Glomerular visceral epithelial cell (primary cell): Measurements from ENCODE around the gene ZFYVE21.
"Not testable (repeated sequence)": the region's sequence is repeated elsewhere in the genome, so short reads cannot be mapped to it uniquely, and the experiment has no call there.

Experiments
- DNase-seq: peaks from one replicate; pipeline ENCODE4 v3.0.0-alpha.2; 2016; ENCODE audit errors: extremely low spot score

The ZFYVE21 gene

DNA sequence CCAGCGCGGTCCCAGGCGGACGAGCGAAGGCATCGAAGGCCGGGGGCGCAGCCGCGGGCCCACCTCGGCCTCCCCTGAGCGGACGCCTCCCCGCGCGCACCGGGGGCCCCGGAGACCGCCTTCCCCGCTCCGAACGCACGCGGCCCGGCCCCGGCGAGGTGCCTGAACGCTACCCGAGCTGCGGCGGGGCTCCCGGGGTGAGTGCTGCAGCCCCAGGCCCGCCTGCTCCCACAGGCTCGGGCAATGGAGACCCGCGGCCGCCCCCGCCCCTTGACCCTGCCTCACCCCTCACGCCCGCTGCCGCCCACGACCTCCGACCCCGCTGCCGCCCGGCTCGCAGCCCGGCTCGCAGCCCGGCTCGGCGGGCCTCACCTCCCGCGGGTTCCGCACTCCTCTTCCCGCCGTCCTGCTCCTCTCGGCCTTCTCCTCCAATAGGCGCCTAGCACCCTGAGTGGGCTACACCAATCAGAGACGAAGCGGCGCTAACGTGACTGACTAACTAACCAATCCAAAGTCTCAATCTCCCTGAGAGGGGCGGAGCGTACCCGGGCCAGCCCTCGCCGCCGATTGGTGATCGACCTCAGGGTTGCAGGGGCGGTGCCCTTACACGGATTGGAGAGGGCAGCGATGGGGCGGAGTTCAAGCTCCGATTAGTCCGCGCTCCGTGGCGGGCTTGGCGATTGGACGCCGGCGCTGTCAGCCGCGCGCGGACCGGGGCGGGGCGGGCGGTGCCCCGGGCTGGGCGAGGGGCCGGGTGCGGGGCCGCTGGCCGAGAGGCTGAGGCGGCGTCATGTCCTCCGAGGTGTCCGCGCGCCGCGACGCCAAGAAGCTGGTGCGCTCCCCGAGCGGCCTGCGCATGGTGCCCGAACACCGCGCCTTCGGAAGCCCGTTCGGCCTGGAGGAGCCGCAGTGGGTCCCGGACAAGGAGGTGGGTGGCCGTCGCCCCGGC is at the start of gene ZFYVE21, which contains the start of gene XRCC3:
TSS of gene ZFYVE21 (plus strand) at position 759 of the 949 bp plus-strand sequence. CDS start at position 791, 32 bp downstream.
TSS of gene XRCC3 (minus strand) at position 400 of the 949 bp plus-strand sequence. CDS start 4,364 bp downstream, outside the sequence.
- peak; percentile 99 for DNase-seq

DNA sequence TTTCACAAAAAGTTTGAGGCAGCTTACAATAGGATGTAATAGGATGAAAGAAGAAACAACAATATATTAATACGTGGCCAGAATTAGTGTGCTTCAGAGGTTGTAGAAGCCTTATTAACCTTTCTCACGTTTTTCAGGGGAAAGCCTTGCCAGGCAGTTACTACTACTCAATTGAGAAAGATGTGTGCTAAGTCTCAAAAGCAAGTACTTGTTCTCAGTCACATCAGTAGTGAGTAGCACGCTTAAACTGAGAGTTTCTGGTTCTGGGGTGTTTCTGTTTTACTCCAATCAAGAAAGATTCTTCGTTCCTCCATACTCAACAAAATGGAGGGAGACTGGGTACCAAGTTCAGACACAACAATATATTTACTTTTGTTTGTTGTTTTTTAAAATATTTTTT is 47.9 kb upstream of the ZFYVE21 start:
- no peak for DNase-seq

DNA sequence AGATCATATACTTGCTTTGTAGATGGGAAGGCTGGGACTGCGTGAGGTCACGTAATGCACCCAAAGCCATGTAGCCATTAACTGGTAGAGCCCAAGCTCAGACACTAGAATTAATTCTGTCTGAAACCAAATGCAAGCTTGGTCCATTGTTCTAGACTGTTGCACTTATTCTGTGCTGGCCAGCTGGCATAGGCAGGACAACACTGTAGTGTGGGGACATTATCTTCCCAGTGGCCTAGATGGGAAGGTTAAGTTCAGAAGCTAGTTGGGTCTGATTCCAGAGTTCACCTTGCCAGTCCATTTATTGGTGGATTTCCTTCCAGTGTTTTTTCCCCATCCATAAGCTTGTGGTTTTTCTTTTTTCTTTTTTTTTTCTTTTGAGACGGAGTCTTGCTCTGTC is 47.5 kb upstream of the ZFYVE21 start:
- DNase-seq, result no peak

DNA sequence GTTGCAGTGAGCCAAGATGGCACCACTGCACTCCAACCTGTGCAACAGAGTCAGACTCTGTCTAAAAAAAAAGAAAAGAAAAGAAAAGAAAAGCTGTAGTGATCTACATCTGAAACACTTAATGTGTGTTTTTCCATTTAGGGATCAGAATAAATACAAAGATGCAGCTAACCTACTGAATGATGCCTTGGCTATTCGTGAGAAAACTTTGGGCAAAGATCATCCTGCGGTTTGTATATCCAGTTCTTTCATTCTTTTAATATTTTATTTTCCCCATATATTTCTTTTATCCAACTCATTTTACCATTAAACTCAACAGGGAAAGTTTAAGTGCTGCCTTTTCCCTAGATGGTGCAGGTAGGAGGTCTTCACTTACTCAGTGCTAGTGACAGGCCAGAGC is 46.2 kb upstream of the ZFYVE21 start:
- no peak for DNase-seq

DNA sequence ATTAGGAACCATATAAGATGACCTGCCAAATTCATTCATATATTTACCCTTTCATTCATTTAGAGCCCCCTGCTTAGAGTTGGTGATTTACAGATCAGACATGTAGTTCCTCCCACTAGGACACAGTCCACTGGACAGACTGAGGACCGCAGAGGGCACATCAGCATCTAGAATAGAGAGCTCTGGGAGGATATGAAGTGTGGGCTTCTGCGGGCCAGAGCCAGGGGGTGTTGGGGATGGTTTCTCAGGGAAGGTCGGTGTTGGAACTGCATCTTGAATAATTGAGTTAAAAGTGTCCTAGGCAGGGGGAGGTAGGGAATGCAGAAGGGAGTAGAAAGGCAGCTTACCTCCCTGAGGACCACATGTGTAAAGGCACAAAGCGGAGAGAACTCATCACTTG is 43.7 kb upstream of the ZFYVE21 start:
- DNase-seq, result no peak

DNA sequence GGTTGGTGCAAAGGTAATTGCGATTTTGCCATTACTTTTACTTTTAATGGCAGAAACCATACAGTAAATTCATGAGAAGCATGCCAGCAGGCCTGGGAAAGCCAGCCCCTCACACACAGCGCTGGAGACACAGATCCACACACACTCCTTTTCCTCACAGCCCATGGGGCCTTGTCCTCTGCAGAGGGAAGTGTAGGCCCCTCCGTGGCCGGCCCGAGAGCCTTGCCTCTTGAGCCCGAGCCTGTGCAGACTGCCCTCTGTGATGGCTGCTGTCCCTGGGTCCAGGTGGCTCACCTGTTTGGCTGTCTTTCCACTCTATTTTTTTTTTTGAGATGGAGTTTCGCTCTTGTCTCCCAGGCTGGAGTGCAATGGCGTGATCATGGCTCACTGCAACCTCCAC is 39.7 kb upstream of the ZFYVE21 start:
- no peak for DNase-seq

DNA sequence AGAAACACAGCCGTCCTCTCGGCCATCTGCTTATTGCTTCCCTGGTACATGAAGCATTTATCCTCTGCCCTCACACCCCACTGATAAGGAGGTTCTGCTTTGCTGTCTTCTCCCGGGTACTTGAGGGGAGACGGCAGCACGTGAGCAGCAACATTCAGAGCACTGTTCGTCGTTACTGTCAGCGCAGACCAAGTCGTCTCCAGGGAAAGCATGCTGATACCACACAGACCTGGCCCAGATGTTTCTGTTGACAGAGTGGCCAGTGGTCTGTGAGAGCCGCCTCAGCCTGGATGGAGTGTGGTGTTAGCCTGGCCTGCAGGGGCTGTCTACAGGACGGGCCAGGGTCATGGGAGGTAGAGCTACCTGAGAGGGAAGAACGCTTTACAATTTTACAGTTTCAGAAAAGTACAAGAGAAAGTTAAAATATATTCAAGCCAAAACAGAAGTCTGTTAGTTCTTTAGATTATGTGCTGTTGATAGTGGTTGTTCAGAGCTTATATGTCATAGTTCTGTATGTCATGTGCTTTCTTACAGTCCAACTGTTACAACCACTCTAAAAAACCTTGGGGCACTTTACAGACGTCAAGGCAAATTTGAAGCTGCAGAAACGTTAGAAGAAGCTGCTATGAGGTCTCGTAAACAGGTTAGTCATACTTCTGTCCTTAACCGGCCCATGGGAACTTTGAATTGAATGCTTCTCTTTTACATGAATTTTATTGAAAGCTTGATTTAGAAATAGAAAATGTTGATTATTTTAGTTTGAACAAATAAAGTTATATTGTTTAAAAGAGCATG is 38.5 kb upstream of the ZFYVE21 start:
- DNase-seq, result no peak

DNA sequence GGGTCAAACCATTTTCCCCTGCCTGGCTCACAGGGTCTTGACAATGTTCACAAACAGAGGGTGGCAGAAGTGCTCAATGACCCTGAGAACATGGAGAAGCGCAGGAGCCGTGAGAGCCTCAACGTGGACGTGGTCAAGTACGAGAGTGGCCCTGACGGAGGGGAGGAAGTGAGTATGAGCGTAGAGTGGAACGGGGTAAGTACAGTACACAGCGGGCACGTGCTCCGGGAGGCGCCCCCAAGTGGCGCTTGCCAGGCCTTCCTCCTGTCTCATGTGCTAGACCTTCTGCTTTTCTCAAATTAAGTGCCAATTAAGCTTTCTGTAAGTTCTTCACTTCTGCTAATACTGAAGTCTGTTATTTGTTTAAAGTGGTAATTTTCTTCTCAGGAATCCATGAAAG is 36.3 kb upstream of the ZFYVE21 start:
- no peak for DNase-seq

DNA sequence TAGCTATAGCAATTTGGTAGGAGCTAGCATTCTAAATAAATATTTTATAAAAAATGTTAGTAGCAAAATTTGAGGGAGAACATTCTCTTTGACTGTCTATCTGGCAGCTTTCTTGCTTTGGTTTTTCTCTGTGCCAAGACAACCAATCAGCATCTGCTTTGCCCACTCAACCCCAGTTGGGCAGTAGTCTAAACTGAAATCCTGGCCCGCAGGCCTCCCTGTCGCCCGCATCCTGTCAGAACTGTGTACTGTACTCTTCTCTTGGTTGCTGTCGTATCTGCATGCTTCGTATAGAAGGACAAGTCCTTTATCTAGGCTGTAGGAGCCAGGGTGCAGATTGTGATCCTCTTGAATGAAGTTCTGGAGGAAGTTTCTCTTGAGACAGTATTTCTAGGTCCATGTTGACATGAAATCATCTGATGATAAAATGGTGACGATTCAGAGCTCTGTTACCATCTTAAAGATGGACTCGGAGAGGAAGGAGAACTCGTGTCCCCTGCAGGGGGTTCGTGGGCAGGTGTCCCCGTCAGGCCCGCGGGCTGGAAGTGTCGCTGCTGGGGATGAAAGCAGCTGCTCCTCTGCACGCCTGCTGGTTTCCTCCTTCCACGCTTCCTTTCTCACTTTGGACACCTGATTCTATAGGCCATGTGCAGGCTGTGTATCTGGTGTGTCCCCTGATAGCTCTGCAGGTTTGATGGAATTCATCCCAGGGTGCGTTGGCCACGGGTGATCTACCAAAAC is 34.9 kb upstream of the ZFYVE21 start:
- DNase-seq, result no peak

DNA sequence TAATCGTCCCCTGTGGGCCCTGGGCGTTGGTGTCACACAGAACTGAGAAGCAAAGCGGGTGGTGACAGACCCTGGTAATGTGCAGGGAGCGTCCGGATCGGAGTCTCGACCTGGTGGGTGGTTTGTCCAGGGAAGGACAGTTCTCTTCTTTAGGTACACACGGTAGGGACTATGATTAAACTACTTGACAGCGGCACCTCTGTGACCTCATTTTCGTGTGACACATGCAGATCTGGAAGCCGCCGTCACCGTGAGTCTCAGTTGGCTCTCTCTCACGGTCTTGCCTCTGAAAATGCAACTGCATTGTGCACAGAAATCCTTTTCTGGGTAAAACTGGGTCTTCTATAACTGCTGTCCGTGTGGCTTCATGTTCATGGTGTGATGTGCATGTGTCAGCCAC is 32.5 kb upstream of the ZFYVE21 start:
- no peak for DNase-seq

DNA sequence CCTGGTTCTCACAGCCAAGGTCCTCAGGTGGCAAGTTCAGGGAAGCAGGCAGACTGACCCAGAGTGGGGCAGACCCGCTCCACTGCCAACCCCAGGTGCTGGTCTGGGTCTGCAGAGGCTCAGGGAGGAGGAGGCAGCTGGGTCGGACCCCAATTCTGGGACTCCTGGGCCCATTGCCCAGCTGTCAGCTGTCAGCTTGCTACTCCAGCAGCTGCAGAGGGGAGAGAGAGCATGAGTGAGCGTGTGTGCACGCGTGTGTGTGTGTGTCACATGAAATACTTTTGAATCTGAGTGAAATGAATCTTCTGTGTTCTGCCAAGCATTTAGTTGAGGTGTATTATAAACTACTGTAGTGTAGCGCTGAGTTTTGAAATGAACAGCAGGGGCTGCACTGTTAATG is 31.1 kb upstream of the ZFYVE21 start:
- no peak for DNase-seq

DNA sequence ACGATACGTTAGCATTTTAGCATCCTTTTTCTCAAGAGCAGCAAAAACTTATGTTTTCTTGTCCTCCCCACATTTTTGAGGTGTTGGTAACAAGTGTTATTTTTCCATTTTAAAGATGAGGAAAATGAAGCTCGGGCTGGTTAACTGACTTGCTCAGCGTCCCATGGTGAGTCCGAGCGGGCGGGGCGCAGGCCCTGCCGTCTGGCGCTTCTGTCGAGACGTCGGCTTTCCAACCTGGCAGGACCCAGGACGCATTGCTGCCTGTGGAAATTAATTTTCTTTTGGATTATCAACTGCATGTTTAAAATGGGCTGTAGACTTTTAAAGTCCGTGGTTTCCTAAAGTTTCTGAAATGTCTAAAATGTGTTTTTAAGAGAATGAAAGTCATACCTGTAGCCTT is 30.7 kb upstream of the ZFYVE21 start:
- DNase-seq, result no peak

DNA sequence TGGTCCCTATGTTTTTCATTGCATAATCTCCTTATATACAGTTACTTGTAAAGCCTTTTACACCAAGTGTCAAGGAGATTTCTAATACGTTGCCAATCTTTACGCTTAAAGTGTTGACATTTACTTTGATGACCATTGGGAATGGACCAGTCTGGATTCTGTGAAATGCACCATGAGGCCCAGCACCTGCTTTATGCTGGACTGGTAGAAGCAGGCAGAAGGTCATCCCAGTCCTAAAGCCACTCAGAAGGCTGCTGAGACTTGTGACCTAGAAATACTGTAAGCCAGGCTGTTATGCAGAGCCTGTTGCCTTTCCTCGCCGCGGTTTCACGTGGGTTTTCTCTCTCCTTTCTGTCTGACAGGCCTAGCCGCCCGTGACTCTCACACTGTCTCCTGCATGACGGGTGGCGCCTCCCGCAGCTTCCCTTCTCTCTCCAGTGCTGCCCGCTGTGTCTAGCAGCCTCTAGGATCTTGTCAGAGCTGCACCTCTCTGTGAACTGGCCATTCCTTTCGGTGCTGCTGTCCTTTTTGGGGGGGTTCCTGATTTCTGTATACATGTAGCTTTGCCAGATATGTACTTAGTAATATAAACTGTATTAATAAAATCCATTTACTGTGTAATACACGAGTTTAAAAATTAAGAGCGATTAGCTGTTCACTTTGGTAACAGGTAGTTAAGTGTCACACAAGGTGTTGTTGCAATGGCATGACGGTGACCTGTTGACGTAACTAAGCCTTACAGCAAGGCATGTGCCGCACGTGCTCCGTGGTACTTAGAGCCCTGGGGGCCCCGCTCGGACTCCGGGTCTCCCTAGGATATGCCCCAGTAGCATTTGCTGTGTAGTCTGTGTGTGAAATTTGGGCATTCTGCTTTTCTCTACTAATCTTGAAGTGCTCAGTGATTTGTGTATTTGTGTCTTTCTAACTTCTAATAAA is 30.1 kb upstream of the ZFYVE21 start:
- DNase-seq, result no peak

DNA sequence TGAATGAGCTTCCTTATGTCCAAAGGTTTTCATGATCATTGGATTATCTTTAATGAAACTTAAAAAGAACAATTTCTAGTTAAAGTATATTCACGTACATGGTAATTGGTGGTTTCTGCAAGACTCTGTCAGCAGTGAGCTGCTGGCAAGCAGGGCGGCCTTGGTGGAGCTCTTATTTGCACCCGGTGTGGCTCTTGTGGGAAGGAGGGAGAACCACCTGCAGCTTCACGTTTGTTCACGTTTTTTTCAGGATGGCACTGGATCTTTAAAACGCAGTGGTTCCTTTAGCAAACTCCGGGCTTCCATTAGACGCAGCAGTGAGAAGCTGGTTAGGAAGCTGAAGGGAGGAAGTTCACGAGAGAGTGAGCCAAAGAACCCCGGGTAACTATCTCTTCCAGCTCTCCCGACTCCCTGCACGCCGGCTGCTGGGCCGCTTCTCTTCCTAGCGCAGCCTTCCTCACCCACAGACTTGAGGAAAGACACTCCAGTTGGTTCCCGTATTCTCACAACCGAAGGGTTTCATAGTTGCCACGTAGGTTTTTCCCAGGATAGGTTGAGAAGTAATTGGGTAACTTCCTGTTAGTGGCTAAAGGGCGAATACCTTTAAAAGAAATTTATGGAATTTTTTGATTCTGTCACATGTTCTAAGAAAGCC is 28.7 kb upstream of the ZFYVE21 start:
- no peak for DNase-seq

DNA sequence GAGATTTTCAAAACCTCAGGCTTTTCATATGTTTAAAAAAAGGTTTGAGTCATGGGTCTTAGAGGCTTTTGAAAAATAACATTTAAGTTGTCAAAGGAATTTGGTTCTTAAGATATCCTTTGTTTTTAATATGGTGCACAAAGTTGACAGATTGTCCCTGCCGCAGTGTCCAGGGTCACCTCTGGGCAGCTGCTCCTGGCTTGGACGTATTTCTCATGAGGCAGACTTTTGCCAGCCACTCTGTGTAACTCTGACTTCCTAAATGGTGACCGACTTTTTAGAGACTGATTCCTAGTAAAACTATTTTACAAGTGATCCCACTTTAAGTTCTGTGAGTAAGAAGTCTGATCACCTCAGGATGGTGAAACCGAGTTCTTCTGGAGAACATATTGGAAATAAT is 27.9 kb upstream of the ZFYVE21 start:
- no peak for DNase-seq

DNA sequence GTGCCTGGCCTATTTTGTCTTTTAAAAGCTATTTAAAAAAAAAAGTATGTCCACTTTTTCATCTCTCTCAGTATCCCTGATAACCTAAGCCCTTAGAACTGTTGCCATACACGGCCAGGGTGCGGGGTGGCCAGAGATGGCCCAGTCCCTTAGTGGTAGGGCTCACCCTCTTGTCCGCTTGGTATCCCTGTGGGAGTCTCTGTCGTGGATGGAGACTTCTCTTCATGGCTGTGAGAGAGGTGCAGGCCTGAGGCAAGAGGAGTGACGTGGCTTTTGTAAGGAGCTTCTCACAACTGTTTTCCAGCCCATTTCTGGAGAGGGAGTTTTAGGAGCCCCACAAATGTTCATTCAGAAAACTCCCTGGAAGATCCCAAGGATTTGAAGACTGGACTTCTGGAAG is 27.2 kb upstream of the ZFYVE21 start:
- no peak for DNase-seq

DNA sequence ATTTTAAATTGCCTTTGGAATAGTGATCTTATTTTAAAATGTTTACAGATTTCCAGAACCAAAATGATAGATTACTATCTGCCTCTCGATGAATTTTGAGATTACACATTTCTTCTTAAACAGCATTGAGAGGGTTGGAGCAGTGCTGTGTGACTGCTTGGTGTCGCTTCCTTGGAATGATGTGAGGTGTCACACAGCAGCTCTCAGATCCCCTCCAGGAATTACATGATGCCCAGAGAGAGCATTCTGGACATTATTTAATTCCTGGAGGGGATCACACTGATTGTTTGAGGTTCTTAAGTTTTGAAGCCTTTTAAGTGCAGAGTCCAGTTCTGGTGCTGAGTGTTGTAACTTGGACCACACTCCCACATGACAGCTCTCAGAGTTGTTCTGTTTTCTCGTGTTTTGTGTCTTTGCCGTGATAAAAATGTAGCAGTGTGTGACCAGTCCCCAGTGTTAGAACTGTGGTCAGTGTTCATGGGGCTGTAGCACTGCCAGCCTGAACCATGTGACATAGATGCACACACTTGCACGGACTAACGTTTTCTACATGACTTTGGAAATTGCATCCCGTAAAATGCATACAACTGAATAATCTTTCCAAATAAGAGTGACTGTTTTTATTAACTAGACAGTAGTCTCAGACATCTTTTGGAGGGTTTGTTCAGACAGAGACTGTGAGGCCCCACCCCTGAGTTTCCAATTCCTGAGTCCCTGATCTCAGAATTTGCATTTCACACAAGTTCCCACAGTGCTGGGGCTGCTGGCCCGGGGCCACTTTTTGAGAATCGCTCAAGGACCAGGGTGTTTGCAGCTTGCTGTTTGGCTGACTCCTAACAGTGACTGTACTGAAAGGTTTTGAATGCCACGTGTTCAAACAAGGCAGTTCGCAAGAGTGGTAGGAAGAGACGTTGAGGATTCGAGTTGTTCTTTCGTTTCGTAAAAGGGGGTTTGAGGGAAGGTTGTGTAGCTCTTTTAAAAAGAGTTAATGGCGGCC is 26.4 kb upstream of the ZFYVE21 start:
- DNase-seq, result no peak

DNA sequence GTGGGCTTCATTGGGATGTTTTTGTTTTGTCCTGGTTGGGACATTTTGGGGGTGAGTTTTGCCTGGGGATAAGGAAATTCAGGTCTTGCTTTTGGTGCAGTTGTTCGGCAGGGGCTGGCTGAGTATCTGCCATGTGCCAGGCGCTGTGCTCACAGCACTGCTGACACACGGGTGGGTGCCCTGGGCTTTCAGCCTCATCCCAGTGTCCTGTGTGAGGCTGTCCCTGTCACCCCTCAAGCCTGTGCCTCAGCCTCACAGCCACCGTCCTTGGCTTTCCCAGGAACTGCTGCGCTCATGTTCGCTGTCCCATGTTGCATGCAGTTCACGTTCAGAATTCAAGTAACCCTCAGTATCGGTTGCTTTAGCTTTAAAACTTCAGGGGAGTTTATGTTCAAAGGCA is 25.3 kb upstream of the ZFYVE21 start:
- no peak for DNase-seq

DNA sequence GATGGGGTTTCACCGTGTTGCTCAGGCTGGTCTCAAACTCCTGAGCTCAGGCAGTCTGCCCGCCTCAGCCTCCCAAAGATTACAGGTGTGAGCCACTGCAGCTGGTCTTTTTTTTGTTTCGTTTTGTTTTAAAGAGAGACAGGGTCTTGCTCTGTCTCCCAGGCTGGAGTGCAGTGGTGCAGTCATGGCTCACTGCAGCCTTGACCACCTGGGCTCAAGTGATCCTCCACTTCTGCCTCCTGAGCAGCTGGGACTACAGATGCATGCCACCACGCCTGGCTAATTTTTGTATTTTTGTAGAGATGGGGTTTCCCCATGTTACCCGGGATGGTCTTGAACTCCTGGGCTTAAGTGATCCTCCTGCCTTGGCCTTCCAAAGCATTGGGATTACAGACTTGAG is 24.0 kb upstream of the ZFYVE21 start:
- DNase-seq, result not testable (repeated sequence)
